ENCODE measurements around the gene RASA3. TPM values are rescaled to one million over a fixed set of nuclear protein-coding genes. Genes with fewer than 3 reads are reported as not detected.
"Not testable (repeated sequence)": the region's sequence is repeated elsewhere in the genome, so short reads cannot be mapped to it uniquely, and the experiment has no call there.

The RASA3 gene, protein sequence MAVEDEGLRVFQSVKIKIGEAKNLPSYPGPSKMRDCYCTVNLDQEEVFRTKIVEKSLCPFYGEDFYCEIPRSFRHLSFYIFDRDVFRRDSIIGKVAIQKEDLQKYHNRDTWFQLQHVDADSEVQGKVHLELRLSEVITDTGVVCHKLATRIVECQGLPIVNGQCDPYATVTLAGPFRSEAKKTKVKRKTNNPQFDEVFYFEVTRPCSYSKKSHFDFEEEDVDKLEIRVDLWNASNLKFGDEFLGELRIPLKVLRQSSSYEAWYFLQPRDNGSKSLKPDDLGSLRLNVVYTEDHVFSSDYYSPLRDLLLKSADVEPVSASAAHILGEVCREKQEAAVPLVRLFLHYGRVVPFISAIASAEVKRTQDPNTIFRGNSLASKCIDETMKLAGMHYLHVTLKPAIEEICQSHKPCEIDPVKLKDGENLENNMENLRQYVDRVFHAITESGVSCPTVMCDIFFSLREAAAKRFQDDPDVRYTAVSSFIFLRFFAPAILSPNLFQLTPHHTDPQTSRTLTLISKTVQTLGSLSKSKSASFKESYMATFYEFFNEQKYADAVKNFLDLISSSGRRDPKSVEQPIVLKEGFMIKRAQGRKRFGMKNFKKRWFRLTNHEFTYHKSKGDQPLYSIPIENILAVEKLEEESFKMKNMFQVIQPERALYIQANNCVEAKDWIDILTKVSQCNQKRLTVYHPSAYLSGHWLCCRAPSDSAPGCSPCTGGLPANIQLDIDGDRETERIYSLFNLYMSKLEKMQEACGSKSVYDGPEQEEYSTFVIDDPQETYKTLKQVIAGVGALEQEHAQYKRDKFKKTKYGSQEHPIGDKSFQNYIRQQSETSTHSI
- 1.2 and 2.6 TPM in 2 replicates for total RNA-seq

DNA sequence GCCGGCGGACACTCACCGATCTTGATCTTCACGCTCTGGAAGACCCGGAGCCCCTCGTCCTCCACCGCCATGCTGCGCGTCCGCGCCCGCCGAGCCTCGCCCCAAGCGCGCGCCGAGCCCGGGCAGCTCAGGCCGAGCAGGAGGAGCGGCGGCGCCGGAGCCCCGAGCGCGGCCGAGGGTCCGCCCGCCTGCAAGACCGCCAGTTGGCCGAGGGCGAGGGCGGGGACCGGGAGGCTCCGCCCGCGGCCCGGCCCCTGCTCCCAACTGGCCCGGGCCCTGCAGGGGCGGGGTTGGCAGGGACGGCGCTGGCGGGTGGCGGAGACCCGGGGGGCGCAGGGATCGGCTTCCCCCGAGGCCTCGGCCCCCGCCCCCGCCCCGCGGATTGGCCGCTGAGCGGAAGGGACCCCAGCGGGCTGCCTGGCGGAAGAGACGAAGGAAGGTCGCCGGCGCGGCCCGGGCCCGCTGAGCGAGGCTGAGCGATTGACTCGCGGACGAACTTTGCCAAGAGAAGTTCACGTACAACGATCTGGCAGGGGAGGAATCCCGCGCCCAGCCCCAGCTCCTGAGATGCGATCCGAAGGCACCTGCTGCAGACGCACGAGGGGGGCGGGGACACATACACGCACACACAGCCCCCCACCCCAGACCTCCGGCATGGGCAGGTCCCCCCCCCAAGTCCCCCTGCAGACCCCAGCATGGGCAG lies at the start of gene RASA3:
TSS of gene RASA3 (minus strand) at position 205 of the 703 bp plus-strand sequence. CDS start at position 71, 134 bp downstream.
- DNase-seq (ENCODE audit: low read depth) (peak; percentile 33), FAIRE-seq (no peak)
- H3K4me3 ChIP-seq (ENCODE audit: low read depth, low read length) = peak within 1 kb of the TSS; percentile 49

GRCh38 chr13:114179087-114179658 lies 46.8 kb upstream of the RASA3 start, which contains the start of gene CFAP97D2:
Gene CFAP97D2 (plus strand): TSS chr13:114179257. CDS start chr13:114179331, 74 bp downstream.
- FAIRE-seq = no peak

More for the DNA sequence above, at the start of gene RASA3:
- no peaks in the 10 kb centered on the region for H3K27me3 ChIP-seq (ENCODE audit: control insufficient read depth, insufficient read depth, low read length)
- TF ChIP-seq, protein P1, sequence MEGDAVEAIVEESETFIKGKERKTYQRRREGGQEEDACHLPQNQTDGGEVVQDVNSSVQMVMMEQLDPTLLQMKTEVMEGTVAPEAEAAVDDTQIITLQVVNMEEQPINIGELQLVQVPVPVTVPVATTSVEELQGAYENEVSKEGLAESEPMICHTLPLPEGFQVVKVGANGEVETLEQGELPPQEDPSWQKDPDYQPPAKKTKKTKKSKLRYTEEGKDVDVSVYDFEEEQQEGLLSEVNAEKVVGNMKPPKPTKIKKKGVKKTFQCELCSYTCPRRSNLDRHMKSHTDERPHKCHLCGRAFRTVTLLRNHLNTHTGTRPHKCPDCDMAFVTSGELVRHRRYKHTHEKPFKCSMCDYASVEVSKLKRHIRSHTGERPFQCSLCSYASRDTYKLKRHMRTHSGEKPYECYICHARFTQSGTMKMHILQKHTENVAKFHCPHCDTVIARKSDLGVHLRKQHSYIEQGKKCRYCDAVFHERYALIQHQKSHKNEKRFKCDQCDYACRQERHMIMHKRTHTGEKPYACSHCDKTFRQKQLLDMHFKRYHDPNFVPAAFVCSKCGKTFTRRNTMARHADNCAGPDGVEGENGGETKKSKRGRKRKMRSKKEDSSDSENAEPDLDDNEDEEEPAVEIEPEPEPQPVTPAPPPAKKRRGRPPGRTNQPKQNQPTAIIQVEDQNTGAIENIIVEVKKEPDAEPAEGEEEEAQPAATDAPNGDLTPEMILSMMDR (IDR thresholded peaks at IDR 0.05; ENCODE audit: insufficient read depth, low read length, severe bottlenecking) = no peak
- no peaks in the 10 kb centered on the region for H3K36me3 ChIP-seq (ENCODE audit: control insufficient read depth, insufficient read depth, low read length)

GRCh38 chr13:114177245-114178010 lies 45.0 kb upstream of the RASA3 start:
- Histone ChIP-seq H3K36me3 (ENCODE audit: control insufficient read depth, insufficient read depth, low read length) (no peaks in the 10 kb centered on the region), H3K4me3 (ENCODE audit: low read depth, low read length) (no peak overlapping the region), H3K27me3 (ENCODE audit: control insufficient read depth, insufficient read depth, low read length) (no peaks in the 10 kb centered on the region)
- FAIRE-seq = peak; percentile 75
- TF ChIP-seq, protein P1 (IDR thresholded peaks at IDR 0.05; ENCODE audit: insufficient read depth, low read length, severe bottlenecking) = no peak
- no peak for DNase-seq (ENCODE audit: low read depth)

More at GRCh38 chr13:114179087-114179658, 46.8 kb upstream of the RASA3 start, which contains the start of gene CFAP97D2:
- DNase-seq (ENCODE audit: low read depth) = no peak
- no peaks in the 10 kb centered on the region for H3K27me3 ChIP-seq (ENCODE audit: control insufficient read depth, insufficient read depth, low read length)
- TF ChIP-seq, protein P1 (IDR thresholded peaks at IDR 0.05; ENCODE audit: insufficient read depth, low read length, severe bottlenecking) = no peak
- H3K36me3 ChIP-seq (ENCODE audit: control insufficient read depth, insufficient read depth, low read length) = no peaks in the 10 kb centered on the region
- no peak within 1 kb of the TSS for H3K4me3 ChIP-seq (ENCODE audit: low read depth, low read length)

DNA sequence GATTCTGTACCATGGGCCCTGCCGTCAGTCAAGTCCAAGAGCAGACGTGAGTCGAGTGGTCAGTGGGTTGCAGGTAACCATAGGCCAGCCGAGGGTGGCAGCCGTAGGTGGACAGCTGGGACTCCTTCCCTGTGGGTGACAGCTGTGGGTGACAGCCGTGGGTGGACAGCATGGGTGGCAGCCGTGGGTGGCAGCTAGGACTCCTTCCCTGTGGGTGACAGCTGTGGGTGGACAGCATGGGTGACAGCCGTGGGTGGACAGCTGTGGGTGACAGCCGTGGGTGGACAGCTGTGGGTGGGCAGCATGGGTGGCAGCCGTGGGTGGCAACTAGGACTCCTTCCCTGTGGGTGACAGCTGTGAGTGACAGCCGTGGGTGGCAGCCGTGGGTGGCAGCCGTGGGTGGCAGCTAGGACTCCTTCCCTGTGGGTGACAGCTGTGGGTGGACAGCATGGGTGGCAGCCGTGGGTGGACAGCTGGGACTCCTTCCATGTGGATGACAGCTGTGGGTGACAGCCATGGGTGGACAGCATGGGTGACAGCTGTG lies 44.0 kb upstream of the RASA3 start:
- peak; percentile 40 for FAIRE-seq
- H3K36me3 ChIP-seq (ENCODE audit: control insufficient read depth, insufficient read depth, low read length); DNase-seq (ENCODE audit: low read depth): not testable (repeated sequence)

GRCh38 chr13:114174529-114174961 lies 42.1 kb upstream of the RASA3 start:
- Histone ChIP-seq H3K27me3 (ENCODE audit: control insufficient read depth, insufficient read depth, low read length) (no peaks in the 10 kb centered on the region), H3K4me3 (ENCODE audit: low read depth, low read length) (no peak overlapping the region), H3K36me3 (ENCODE audit: control insufficient read depth, insufficient read depth, low read length) (no peaks in the 10 kb centered on the region)
- DNase-seq (ENCODE audit: low read depth) (no peak), FAIRE-seq (peak; percentile 82)
- TF ChIP-seq, protein P1 (IDR thresholded peaks at IDR 0.05; ENCODE audit: insufficient read depth, low read length, severe bottlenecking) = no peak

More for the DNA sequence above, 44.0 kb upstream of the RASA3 start:
- H3K27me3 ChIP-seq (ENCODE audit: control insufficient read depth, insufficient read depth, low read length); H3K4me3 ChIP-seq (ENCODE audit: low read depth, low read length): not testable (repeated sequence)

Data from bronchial epithelial cell (primary cell).